ENCODE measurements around the gene CYCS.

- TF ChIP-seq CTCF (conservative IDR thresholded peaks at IDR 0.05 in 1 of 2, IDR thresholded peaks at IDR 0.05 in 1 of 2; ENCODE audit: extremely low read depth in 1 of 2, insufficient read depth in 1 of 2, low read depth in 1 of 2, low read length in 2 of 2) (no peak), EZH2 (IDR thresholded peaks at IDR 0.05; ENCODE audit: borderline replicate concordance, low read length) (no peak)
Observed at GRCh38 chr7:25101817-25102216, 23.2 kb downstream of the CYCS start.
